Liver (tissue), 9 donors: Measurements from ENCODE around the gene IL1A. TPM values are rescaled to one million over a fixed set of nuclear protein-coding genes. Genes with fewer than 3 reads are reported as not detected.

ENCODE experiments used
- DNase-seq: peaks from one replicate; pipeline ENCODE4 v3.0.0-alpha.2; 2017; ENCODE audit warnings: low spot score
- H3K27ac ChIP-seq, 2 donors: one replicate each; pipeline ENCODE4 v1.7.0; 2013; ENCODE audit warnings: inconsistent platforms in 2 of 2, low read length in 2 of 2, control low read depth in 1 of 2, low read depth in 1 of 2, mild to moderate bottlenecking in 1 of 2
- H3K27me3 ChIP-seq, 4 donors: one replicate each; pipeline versions ENCODE4 v1.6.1 to v1.7.0; 2013; ENCODE audit warnings: low read length in 3 of 4, inconsistent platforms in 1 of 4, mild to moderate bottlenecking in 1 of 4, moderate library complexity in 1 of 4; ENCODE audit not compliant: control insufficient read depth in 4 of 4, insufficient read depth in 4 of 4
- H3K36me3 ChIP-seq, 4 donors: one replicate each; pipeline versions ENCODE4 v1.6.1 to v1.7.0; 2013; ENCODE audit warnings: low read length in 3 of 4, mild to moderate bottlenecking in 3 of 4, low read depth in 1 of 4, moderate library complexity in 1 of 4; ENCODE audit not compliant: control insufficient read depth in 4 of 4, insufficient read depth in 3 of 4
- H3K4me1 ChIP-seq, 4 donors: one replicate each; pipeline versions ENCODE4 v1.6.1 to v1.7.0; 2013; ENCODE audit warnings: low read length in 3 of 4, mild to moderate bottlenecking in 3 of 4, moderate library complexity in 1 of 4; ENCODE audit not compliant: control insufficient read depth in 4 of 4, insufficient read depth in 4 of 4
- H3K4me3 ChIP-seq, 3 donors: one replicate each; pipeline versions ENCODE4 v1.6.1 to v1.7.0; 2013; ENCODE audit warnings: low read length in 3 of 3, control low read depth in 1 of 3, low read depth in 1 of 3, mild to moderate bottlenecking in 1 of 3
- H3K9ac ChIP-seq, 2 donors: one replicate each; pipeline ENCODE4 v1.7.0; 2013; ENCODE audit warnings: low read length in 2 of 2, mild to moderate bottlenecking in 2 of 2, moderate library complexity in 2 of 2, control low read depth in 1 of 2, low read depth in 1 of 2
- H3K9me3 ChIP-seq, 4 donors: one replicate each; pipeline versions ENCODE4 v1.6.1 to v1.7.0; 2013; ENCODE audit warnings: low read length in 3 of 4; ENCODE audit not compliant: control insufficient read depth in 4 of 4
- EGR1 ChIP-seq, 2 donors: IDR thresholded peaks; 2 replicates each; pipeline ENCODE4 v1.6.1; 2016 to 2018; ENCODE audit warnings: antibody characterized with exemption in 2 of 2, low read depth in 2 of 2
- FOXA1 ChIP-seq: IDR thresholded peaks from 2 replicates; pipeline ENCODE4 v1.6.1; 2016; ENCODE audit warnings: antibody characterized with exemption
- FOXA2 ChIP-seq: IDR thresholded peaks from 2 replicates; pipeline ENCODE4 v1.6.1; 2016; ENCODE audit warnings: antibody characterized with exemption
- GABPA ChIP-seq, 2 donors: IDR thresholded peaks in 1 of 2; conservative IDR thresholded peaks in 1 of 2; 2 replicates each; pipeline ENCODE4 v1.6.1; 2016; ENCODE audit warnings: antibody characterized with exemption in 2 of 2, mild to moderate bottlenecking in 1 of 2, moderate library complexity in 1 of 2
- HNF4A ChIP-seq, 2 donors: conservative IDR thresholded peaks; 2 replicates each; pipeline ENCODE4 v1.6.1; 2016; ENCODE audit warnings: antibody characterized with exemption in 2 of 2, mild to moderate bottlenecking in 2 of 2
- HNF4G ChIP-seq: IDR thresholded peaks from 2 replicates; pipeline ENCODE4 v1.6.1; 2016; ENCODE audit warnings: antibody characterized with exemption
- JUND ChIP-seq, 2 donors: IDR thresholded peaks; 2 replicates each; pipeline ENCODE4 v1.6.1; 2016; ENCODE audit warnings: antibody characterized with exemption in 2 of 2
- NR2F2 ChIP-seq: IDR thresholded peaks from 2 replicates; pipeline ENCODE4 v1.6.1; 2016; ENCODE audit warnings: antibody characterized with exemption
- RAD21 ChIP-seq, 2 donors: IDR thresholded peaks; 2 replicates each; pipeline ENCODE4 v1.6.1; 2016; ENCODE audit warnings: antibody characterized with exemption in 2 of 2, mild to moderate bottlenecking in 2 of 2
- RXRA ChIP-seq, 2 donors: IDR thresholded peaks; 2 replicates each; pipeline ENCODE4 v1.6.1; 2017 to 2018; ENCODE audit warnings: antibody characterized with exemption in 2 of 2, mild to moderate bottlenecking in 1 of 2
- TAF1 ChIP-seq: conservative IDR thresholded peaks from 2 replicates; pipeline ENCODE4 v1.6.1; 2016; ENCODE audit warnings: antibody characterized with exemption, mild to moderate bottlenecking
- YY1 ChIP-seq: IDR thresholded peaks from 2 replicates; pipeline ENCODE4 v1.6.1; 2016; ENCODE audit warnings: antibody characterized with exemption, mild to moderate bottlenecking
- WGBS: extraction: QIAGEN DNeasy Blood & Tissue Kit; methylation state at CpG from one replicate; pipeline ENCODE4 v1.1.7; 2013; 5-methylcytosine and 5-hydroxymethylcytosine counted together
- polyA plus RNA-seq, 2 donors: library from polyadenylated mRNA; stranded (reverse) in 1 of 2; unstranded in 1 of 2; fragments of 200-250 nt in 1 of 2; fragments of >200 nt in 1 of 2; fragmentation: Nextera tagmentation in 1 of 2; extraction: Ambion mirVana in 1 of 2; gene quantifications; one replicate each; pipeline versions ENCODE4 v1.2.1 to v1.2.3, GENCODE V29; 2013 to 2015
- total RNA-seq, 2 donors: library from RNA; depleted of rRNA; stranded (reverse); fragments of >200 nt; gene quantifications; one replicate each; pipeline ENCODE4 v1.2.3, GENCODE V29; 2014
- TF ChIP-seq, protein P1 (sequence below): IDR thresholded peaks from 2 replicates; pipeline ENCODE4 v1.6.1; 2016; ENCODE audit warnings: antibody characterized with exemption, mild to moderate bottlenecking
- TF ChIP-seq, protein P2 (sequence below): IDR thresholded peaks from 2 replicates; pipeline ENCODE4 v1.6.1; 2016; ENCODE audit warnings: antibody characterized with exemption
- TF ChIP-seq, protein P3 (sequence below): IDR thresholded peaks from 2 replicates; pipeline ENCODE4 v1.6.1; 2016; ENCODE audit warnings: antibody characterized with exemption
- TF ChIP-seq, protein P4 (sequence below): fragments of 150-350 bp; IDR thresholded peaks from 2 replicates; pipeline ENCODE4 v1.5.1; 2017; ENCODE audit warnings: improper control_type of control experiment, low read depth, low read length; ENCODE audit not compliant: missing input control
- donor health status: healthy.
- donor health status: healthy.
- donor health status: healthy.
- donor health status: healthy.
- donor health status: healthy.

Gene IL1A
- total and polyA plus RNA-seq, 4 donors = 0.05 TPM; not detected in 3

DNA sequence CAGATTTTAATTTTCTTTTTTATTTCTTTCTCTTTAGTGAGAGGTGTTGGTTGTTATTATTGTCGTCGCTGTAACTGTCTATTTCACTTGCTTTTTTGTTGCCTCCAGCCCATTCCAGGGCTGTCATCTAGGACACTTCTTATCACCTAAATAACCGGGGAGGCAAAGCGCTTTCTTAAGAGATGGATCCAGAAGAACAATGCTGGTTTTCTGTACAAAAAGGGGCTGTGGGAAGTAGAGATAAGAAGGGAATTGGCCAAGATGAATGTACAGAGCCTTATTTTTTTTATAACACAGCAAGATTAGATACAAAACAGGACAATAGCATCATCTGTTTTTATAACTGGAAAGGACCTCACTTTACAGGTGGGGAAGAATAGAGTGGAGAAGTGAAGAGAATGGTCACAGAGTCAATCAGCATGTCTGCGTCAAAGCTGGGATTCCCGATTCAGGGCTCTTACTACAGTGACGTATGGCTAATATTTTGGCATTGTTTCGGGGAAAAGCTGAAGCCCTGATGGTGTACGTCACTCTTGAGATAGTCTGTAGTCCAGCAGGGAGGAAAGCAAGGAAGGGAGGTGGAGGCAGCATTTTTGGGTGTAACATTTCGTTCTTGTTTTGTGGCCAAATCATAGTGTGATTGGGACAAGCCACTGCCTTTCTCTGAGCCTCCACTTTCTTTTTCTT lies 29.1 kb upstream of the IL1A start:
- Histone ChIP-seq H3K27me3 (no peaks in the 10 kb centered on the region), H3K36me3 (no peaks in the 10 kb centered on the region), H3K4me1 (peaks cover 5 to 28% (median 12%) of the 10 kb centered on the region in 4 donors), H3K27ac (no peak overlapping the region), H3K9me3 (no peaks in the 10 kb centered on the region), H3K4me3 (no peak overlapping the region), H3K9ac (peak overlapping the region in 1 of 2 donors; percentile 7)
- TF ChIP-seq, protein P1, sequence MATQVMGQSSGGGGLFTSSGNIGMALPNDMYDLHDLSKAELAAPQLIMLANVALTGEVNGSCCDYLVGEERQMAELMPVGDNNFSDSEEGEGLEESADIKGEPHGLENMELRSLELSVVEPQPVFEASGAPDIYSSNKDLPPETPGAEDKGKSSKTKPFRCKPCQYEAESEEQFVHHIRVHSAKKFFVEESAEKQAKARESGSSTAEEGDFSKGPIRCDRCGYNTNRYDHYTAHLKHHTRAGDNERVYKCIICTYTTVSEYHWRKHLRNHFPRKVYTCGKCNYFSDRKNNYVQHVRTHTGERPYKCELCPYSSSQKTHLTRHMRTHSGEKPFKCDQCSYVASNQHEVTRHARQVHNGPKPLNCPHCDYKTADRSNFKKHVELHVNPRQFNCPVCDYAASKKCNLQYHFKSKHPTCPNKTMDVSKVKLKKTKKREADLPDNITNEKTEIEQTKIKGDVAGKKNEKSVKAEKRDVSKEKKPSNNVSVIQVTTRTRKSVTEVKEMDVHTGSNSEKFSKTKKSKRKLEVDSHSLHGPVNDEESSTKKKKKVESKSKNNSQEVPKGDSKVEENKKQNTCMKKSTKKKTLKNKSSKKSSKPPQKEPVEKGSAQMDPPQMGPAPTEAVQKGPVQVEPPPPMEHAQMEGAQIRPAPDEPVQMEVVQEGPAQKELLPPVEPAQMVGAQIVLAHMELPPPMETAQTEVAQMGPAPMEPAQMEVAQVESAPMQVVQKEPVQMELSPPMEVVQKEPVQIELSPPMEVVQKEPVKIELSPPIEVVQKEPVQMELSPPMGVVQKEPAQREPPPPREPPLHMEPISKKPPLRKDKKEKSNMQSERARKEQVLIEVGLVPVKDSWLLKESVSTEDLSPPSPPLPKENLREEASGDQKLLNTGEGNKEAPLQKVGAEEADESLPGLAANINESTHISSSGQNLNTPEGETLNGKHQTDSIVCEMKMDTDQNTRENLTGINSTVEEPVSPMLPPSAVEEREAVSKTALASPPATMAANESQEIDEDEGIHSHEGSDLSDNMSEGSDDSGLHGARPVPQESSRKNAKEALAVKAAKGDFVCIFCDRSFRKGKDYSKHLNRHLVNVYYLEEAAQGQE = no peak
- TF ChIP-seq YY1 (no peak), FOXA1 (no peak), JUND (IDR thresholded peaks at IDR 0.05) (no peak), FOXA2 (no peak), EGR1 (IDR thresholded peaks at IDR 0.05; ENCODE audit: low read depth in 2 of 2) (no peak), TAF1 (no peak), HNF4G (no peak), RXRA (IDR thresholded peaks at IDR 0.05) (no peak)
- TF ChIP-seq, protein P2, sequence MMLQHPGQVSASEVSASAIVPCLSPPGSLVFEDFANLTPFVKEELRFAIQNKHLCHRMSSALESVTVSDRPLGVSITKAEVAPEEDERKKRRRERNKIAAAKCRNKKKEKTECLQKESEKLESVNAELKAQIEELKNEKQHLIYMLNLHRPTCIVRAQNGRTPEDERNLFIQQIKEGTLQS = no peak
- TF ChIP-seq, protein P3, sequence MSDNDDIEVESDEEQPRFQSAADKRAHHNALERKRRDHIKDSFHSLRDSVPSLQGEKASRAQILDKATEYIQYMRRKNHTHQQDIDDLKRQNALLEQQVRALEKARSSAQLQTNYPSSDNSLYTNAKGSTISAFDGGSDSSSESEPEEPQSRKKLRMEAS = no peak
- TF ChIP-seq, protein P4, sequence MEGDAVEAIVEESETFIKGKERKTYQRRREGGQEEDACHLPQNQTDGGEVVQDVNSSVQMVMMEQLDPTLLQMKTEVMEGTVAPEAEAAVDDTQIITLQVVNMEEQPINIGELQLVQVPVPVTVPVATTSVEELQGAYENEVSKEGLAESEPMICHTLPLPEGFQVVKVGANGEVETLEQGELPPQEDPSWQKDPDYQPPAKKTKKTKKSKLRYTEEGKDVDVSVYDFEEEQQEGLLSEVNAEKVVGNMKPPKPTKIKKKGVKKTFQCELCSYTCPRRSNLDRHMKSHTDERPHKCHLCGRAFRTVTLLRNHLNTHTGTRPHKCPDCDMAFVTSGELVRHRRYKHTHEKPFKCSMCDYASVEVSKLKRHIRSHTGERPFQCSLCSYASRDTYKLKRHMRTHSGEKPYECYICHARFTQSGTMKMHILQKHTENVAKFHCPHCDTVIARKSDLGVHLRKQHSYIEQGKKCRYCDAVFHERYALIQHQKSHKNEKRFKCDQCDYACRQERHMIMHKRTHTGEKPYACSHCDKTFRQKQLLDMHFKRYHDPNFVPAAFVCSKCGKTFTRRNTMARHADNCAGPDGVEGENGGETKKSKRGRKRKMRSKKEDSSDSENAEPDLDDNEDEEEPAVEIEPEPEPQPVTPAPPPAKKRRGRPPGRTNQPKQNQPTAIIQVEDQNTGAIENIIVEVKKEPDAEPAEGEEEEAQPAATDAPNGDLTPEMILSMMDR = no peak
- WGBS = 89% methylated on average over 10 of the region's 10 CpGs
- no peak for DNase-seq

DNA sequence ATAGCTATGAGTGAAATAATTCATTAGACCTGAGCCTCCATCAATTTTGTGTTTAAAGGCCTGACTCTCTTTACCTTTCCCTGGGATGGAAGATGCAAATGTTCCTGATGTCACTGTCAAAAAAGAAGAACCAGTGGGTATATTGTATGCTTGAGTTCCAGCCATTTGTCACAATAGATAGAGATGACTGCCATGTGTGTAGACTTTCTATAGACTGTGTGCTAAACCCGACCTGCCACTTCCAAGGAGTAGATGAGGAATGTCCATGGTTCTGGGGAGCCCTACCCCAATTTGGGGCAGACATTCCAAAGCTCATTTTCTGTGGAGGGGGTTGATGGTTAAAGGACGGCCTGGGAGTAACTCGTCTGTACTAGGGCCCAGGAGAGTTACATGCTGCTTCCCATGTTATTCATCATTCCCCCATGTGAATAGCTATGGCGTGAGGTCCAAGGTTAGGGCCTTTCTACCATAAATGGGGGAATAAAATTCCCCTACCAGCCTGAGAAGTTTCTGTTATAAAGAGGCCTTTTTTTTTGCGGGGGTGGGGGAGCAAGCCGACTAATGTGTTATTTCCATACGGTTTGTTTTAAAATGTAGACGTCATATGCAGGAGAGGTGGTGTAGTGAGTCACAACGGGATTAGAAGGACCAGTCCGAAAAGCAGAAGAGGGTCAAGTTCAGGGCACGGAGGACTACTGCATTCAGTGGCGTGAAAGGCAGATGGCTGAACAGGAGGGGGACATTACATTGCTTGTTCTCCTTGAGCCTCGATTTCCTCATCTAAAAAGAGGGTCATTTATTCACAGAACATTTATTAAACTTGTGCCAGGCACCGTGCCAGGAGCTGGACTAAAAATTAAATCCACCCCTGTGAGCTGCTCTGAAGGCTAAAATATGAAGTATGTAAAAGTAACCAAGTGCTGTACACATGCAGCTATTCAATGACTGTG lies 28.3 kb upstream of the IL1A start:
- Histone ChIP-seq H3K9ac (no peak overlapping the region), H3K36me3 (no peaks in the 10 kb centered on the region), H3K4me3 (no peak overlapping the region), H3K27me3 (no peaks in the 10 kb centered on the region), H3K4me1 (peaks cover 5 to 24% (median 11%) of the 10 kb centered on the region in 4 donors), H3K9me3 (no peaks in the 10 kb centered on the region), H3K27ac (no peak overlapping the region)
- WGBS = 81% methylated on average over 14 of the region's 14 CpGs
- TF ChIP-seq, protein P3 = no peak
- TF ChIP-seq, protein P1 = no peak
- TF ChIP-seq YY1 (no peak), NR2F2 (no peak), HNF4G (no peak), FOXA2 (no peak), RAD21 (IDR thresholded peaks at IDR 0.05) (no peak), EGR1 (IDR thresholded peaks at IDR 0.05; ENCODE audit: low read depth in 2 of 2) (no peak), JUND (IDR thresholded peaks at IDR 0.05) (no peak), HNF4A (conservative IDR thresholded peaks at IDR 0.05) (no peak), GABPA (IDR thresholded peaks at IDR 0.05 in 1 of 2, conservative IDR thresholded peaks at IDR 0.05 in 1 of 2) (no peak), TAF1 (no peak)
- no peak for DNase-seq
